B cell (primary cell): ENCODE data around the gene SLC44A2. TPM values are rescaled to one million over a fixed set of nuclear protein-coding genes. Genes with fewer than 3 reads are reported as not detected.

Source experiments
- ATAC-seq: fragments of 200-7000 bp; cut with Tn5 transposase; one replicate; pipeline ENCODE4 v1.10.0; 2021; ENCODE audit warnings: low read depth, mild to moderate bottlenecking, moderate number of reproducible peaks, moderate library complexity
- CTCF ChIA-PET: fragments of 350-600 bp; sonication (Branson Sonifier 250); formaldehyde crosslinking; loops from one replicate; lab custom pipeline; 2021; ENCODE audit warnings: antibody characterized with exemption, inconsistent platforms; lab: Charles Lee
- POLR2A ChIA-PET: fragments of 350-600 bp; sonication (Branson Sonifier 250); formaldehyde crosslinking; loops from one replicate; lab custom pipeline; 2021; ENCODE audit warnings: antibody characterized with exemption; lab: Charles Lee
- DNase-seq: peaks from one replicate; pipeline ENCODE4 v3.0.0; 2013
- H2AFZ ChIP-seq: 2 replicates; pipeline ENCODE4 v1.6.1; 2012; ENCODE audit warnings: mild to moderate bottlenecking, low read depth, low read length; ENCODE audit not compliant: insufficient read depth, poor library complexity, severe bottlenecking
- H3K27ac ChIP-seq, 2 donors: 1 replicate in 1 of 2; 2 replicates in 1 of 2; pipeline ENCODE4 v1.5.1; 2012 to 2013; ENCODE audit warnings: low read length in 2 of 2, mild to moderate bottlenecking in 2 of 2, moderate library complexity in 1 of 2
- H3K27me3 ChIP-seq, 4 experiments: fragments of 200-600 bp in 1 of 4; sonication (generic) in 1 of 4; replicated peaks in 1 of 4; 1 replicate in 2 of 4; 2 replicates in 2 of 4; pipeline versions ENCODE4 v1.6.1 to v1.7.0; 2013 to 2016; ENCODE audit warnings: low read length in 3 of 4, mild to moderate bottlenecking in 2 of 4, mixed read lengths in 1 of 4, moderate library complexity in 1 of 4; ENCODE audit not compliant: insufficient read depth in 4 of 4, control insufficient read depth in 3 of 4; ENCODE audit errors: control extremely low read depth in 1 of 4
- H3K36me3 ChIP-seq, 2 experiments: replicated peaks in 1 of 2; 1 replicate in 1 of 2; 2 replicates in 1 of 2; pipeline versions ENCODE4 v1.6.1 to v1.7.1; 2013; ENCODE audit warnings: low read length in 1 of 2; ENCODE audit not compliant: insufficient read depth in 2 of 2, control insufficient read depth in 1 of 2; ENCODE audit errors: control extremely low read depth in 1 of 2, extremely low read depth in 1 of 2
- H3K4me1 ChIP-seq, 2 donors: fragments of 200-600 bp in 1 of 2; sonication (generic) in 1 of 2; 1 replicate in 1 of 2; 2 replicates in 1 of 2; pipeline versions ENCODE4 v1.5.1 to v1.6.1; 2013 to 2017; ENCODE audit warnings: low read length in 2 of 2; ENCODE audit not compliant: control insufficient read depth in 2 of 2, insufficient read depth in 2 of 2
- H3K4me2 ChIP-seq: replicated peaks from 2 replicates; pipeline ENCODE3; 2012; ENCODE audit warnings: mild to moderate bottlenecking, low read depth, low read length; ENCODE audit not compliant: poor library complexity, severe bottlenecking
- H3K4me3 ChIP-seq, 5 experiments: fragments of 200-600 bp in 1 of 5; sonication (generic) in 1 of 5; 1 replicate in 3 of 5; 2 replicates in 2 of 5; pipeline versions ENCODE4 v1.5.1 to v1.7.0; 2011 to 2016; ENCODE audit warnings: low read length in 4 of 5, mild to moderate bottlenecking in 4 of 5, low read depth in 2 of 5, control low read depth in 1 of 5, moderate library complexity in 1 of 5; ENCODE audit not compliant: insufficient read depth in 1 of 5; ENCODE audit errors: control extremely low read depth in 1 of 5, extremely low read depth in 1 of 5
- H3K79me2 ChIP-seq: fragments of 200-600 bp; sonication (generic); one replicate; pipeline ENCODE4 v1.6.0; 2016; ENCODE audit warnings: low read length; ENCODE audit not compliant: control insufficient read depth, insufficient read depth
- H3K9ac ChIP-seq: fragments of 200-600 bp; sonication (generic); 2 replicates; pipeline ENCODE4 v1.6.1; 2017; ENCODE audit warnings: mild to moderate bottlenecking, low read length, moderate library complexity
- H3K9me3 ChIP-seq, 3 donors: one replicate each; pipeline versions ENCODE4 v1.6.1 to v1.7.1; 2013; ENCODE audit warnings: low read length in 2 of 3; ENCODE audit not compliant: control insufficient read depth in 2 of 3, insufficient read depth in 1 of 3; ENCODE audit errors: control extremely low read depth in 1 of 3
- H4K20me1 ChIP-seq: 2 replicates; pipeline ENCODE4 v1.6.0; 2012; ENCODE audit warnings: mild to moderate bottlenecking, low read length; ENCODE audit not compliant: insufficient read depth, control insufficient read depth, poor library complexity, severe bottlenecking
- H3K27ac Mint-ChIP-seq: one replicate; pipeline ENCODE4 v1.8.0; 2021; ENCODE audit warnings: mixed read lengths
- H3K27me3 Mint-ChIP-seq: one replicate; pipeline ENCODE4 v1.8.0; 2021; ENCODE audit warnings: mixed read lengths
- H3K4me1 Mint-ChIP-seq: one replicate; pipeline ENCODE4 v1.8.0; 2021; ENCODE audit warnings: mixed read lengths
- H3K4me3 Mint-ChIP-seq: one replicate; pipeline ENCODE4 v1.8.0; 2021; ENCODE audit warnings: mixed read lengths
- H3K9me3 Mint-ChIP-seq: one replicate; pipeline ENCODE4 v1.8.0; 2022; ENCODE audit warnings: mixed read lengths; ENCODE audit not compliant: insufficient read depth
- CTCF ChIP-seq: fragments of 200-600 bp; IDR thresholded peaks from one replicate; pipeline ENCODE4 v1.8.0; 2022; ENCODE audit warnings: antibody characterized with exemption, mild to moderate bottlenecking
- EZH2 ChIP-seq: IDR thresholded peaks from 2 replicates; pipeline ENCODE4 v1.6.1; 2012; ENCODE audit warnings: borderline replicate concordance, low read depth, mild to moderate bottlenecking, moderate library complexity, low read length; ENCODE audit not compliant: insufficient read depth, poor library complexity, severe bottlenecking
- WGBS: methylation state at CpG from one replicate; pipeline ENCODE4 v1.1.5; 2013; ENCODE audit warnings: missing lambda C conversion rate; ENCODE audit not compliant: insufficient coverage; 5-methylcytosine and 5-hydroxymethylcytosine counted together
- intact Hi-C: fragments of 100-400 bp; cut with micrococcal nuclease; formaldehyde crosslinking; loops from one replicate; pipeline ENCODE4 v1.10.0; 2022
- polyA plus RNA-seq: library from polyadenylated mRNA; depleted of rRNA; stranded (reverse); fragments of >200 nt; gene quantifications from 2 replicates; pipeline ENCODE4 v1.2.3, GENCODE V29; 2012
- total RNA-seq, 2 donors: library from RNA; stranded (reverse); fragments of 120-200 nt in 1 of 2; gene quantifications; 1 replicate in 1 of 2; 2 replicates in 1 of 2; pipeline versions ENCODE4 v1.2.3 to v1.2.4, GENCODE V29; 2013 to 2022

Gene SLC44A2
- total and polyA plus RNA-seq, 2 donors (not counting 1 experiment from before 2014, with no cell fraction given): 245 to 369 TPM

- ATAC-seq (no peak), DNase-seq (no peak)
- Mint-ChIP-seq H3K4me3 (peak overlapping the region; percentile 65), H3K4me1 (peaks cover 37% of the 10 kb centered on the region), H3K27me3 (no peaks in the 10 kb centered on the region), H3K9me3 (no peaks in the 10 kb centered on the region), H3K27ac (peak overlapping the region; percentile 65)
- H2AFZ ChIP-seq: no peak overlapping the region
- H3K4me3 ChIP-seq: no peak overlapping the region
- H3K27me3 ChIP-seq: no peaks in the 10 kb centered on the region
- no peak overlapping the region for H3K9ac ChIP-seq
- peak overlapping the region in 1 of 2 donors; percentile 100 for H3K27ac ChIP-seq
- TF ChIP-seq EZH2: no peak
- TF ChIP-seq CTCF: no peak
- H3K36me3 ChIP-seq: no peaks in the 10 kb centered on the region
- H3K79me2 ChIP-seq: peaks cover 45% of the 10 kb centered on the region
- H3K4me2 ChIP-seq: peak overlapping the region; percentile 4
- H4K20me1 ChIP-seq: peaks cover 21% of the 10 kb centered on the region
- WGBS: 60% methylated on average over 1 of the region's 4 CpGs
- intact Hi-C loops: loop anchor here (2.0 to 5.0 kb wide), 4 partner anchors 71 to 320 kb away; partner anchors contain the start of genes CARM1, CDC37 and RAVER1
- ChIA-PET POLR2A (interaction anchor here (0.5 to 0.7 kb wide), 4 partner anchors 22 to 210 kb away, joined by 3 to 9 read pairs (median 6); no protein-coding TSS in a partner anchor), CTCF (interaction anchor here (0.9 to 4.9 kb wide), 4 partner anchors 48 to 110 kb away, joined by 3 to 53 read pairs (median 4); no protein-coding TSS in a partner anchor)
- H3K9me3 ChIP-seq: no peaks in the 10 kb centered on the region
- H3K4me1 ChIP-seq: peaks cover 22 to 30% of the 10 kb centered on the region in 2 donors
Observed at GRCh38 chr19:10651851-10652250, 26.5 kb downstream of the SLC44A2 start.

DNA sequence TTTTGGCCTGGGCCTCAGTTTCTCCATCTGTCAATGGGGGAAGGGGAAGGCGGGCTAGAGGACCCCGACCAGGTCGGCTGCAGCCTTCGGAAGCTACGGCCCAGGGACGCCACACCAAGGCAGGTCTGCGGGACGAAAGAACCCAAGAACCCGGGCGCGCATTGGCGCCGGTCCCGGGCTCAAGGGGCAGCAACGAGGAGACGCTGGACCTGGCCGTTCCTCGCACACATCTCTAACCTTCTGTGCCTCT lies 28.1 kb downstream of the SLC44A2 start:
- H3K36me3 ChIP-seq: peaks cover 0 to 3% of the 10 kb centered on the region in 2 experiments
- ChIA-PET POLR2A (interaction anchor here (1.0 to 1.8 kb wide), 3 partner anchors 9 to 87 kb away, joined by 3 to 8 read pairs (median 6); partner anchors contain the start of gene KRI1), CTCF (interaction anchor here (0.6 to 4.9 kb wide), 3 partner anchors 9 to 1788 kb away, joined by 4 to 53 read pairs (median 5); no protein-coding TSS in a partner anchor)
- no peaks in the 10 kb centered on the region for H3K9me3 Mint-ChIP-seq
- no peak for DNase-seq
- no peaks in the 10 kb centered on the region for H3K27me3 ChIP-seq
- peaks cover 41% of the 10 kb centered on the region for H3K4me1 Mint-ChIP-seq
- H3K4me1 ChIP-seq: peaks cover 25 to 32% of the 10 kb centered on the region in 2 donors
- peaks cover 61% of the 10 kb centered on the region for H3K79me2 ChIP-seq
- no peak for TF ChIP-seq EZH2
- TF ChIP-seq CTCF: no peak
- peak overlapping the region; percentile 100 for H3K27ac Mint-ChIP-seq
- peak overlapping the region; percentile 73 for H2AFZ ChIP-seq
- no peaks in the 10 kb centered on the region for H3K27me3 Mint-ChIP-seq
- ATAC-seq: no peak
- H4K20me1 ChIP-seq: peaks cover 36% of the 10 kb centered on the region
- peak overlapping the region; percentile 100 for H3K9ac ChIP-seq
- peak overlapping the region; percentile 98 for H3K4me3 Mint-ChIP-seq
- intact Hi-C loops: loop anchor here (1.0 to 5.0 kb wide), 8 partner anchors 50 to 321 kb away; partner anchors contain the start of genes CARM1, CDC37, RAVER1 and TMED1
- peak overlapping the region; percentile 99 to 100 for H3K27ac ChIP-seq
- peak overlapping the region; percentile 64 to 100 (median 96) for H3K4me3 ChIP-seq
- no peaks in the 10 kb centered on the region for H3K9me3 ChIP-seq
- under 1% methylated on average over 18 of the region's 18 CpGs for WGBS
- H3K4me2 ChIP-seq: peak overlapping the region; percentile 97
